Islet of Langerhans (tissue), 1 donor: ENCODE data around the gene ELMOD3.
"Not testable (repeated sequence)": the region's sequence is repeated elsewhere in the genome, so short reads cannot be mapped to it uniquely, and the experiment has no call there.

Source experiments
- FAIRE-seq: peaks from one replicate; lab custom pipeline; 2011; peaks lifted over from hg19 to GRCh38; lab: Jason Lieb, UNC

ELMOD3 gene

DNA sequence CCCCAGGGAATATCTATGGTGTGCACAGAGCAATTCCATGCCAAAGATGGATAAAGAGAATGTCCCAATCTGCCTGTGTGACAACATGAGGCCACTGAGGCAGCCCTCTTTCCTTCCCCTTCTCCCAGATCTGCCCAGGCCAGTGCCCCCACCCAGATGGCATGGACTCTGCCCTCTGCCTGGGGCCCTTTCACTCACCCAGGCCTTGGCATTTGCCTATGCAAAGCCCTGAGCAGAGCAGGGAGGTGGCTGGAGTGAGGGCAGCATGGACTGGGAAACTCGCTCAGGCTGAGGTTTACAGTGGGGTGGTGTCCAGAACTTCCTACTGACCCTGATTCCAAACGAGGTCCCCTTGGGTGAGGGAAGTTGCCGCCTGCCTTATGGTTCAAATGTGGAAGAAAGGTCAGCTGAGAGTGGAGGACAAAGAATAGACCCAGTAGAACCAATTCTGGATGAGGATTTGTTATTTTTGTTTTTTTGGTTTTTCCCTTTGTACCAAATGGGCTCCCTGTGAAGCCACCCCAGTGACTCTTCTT is 72.8 kb downstream of the ELMOD3 start:
- no peak for FAIRE-seq

DNA sequence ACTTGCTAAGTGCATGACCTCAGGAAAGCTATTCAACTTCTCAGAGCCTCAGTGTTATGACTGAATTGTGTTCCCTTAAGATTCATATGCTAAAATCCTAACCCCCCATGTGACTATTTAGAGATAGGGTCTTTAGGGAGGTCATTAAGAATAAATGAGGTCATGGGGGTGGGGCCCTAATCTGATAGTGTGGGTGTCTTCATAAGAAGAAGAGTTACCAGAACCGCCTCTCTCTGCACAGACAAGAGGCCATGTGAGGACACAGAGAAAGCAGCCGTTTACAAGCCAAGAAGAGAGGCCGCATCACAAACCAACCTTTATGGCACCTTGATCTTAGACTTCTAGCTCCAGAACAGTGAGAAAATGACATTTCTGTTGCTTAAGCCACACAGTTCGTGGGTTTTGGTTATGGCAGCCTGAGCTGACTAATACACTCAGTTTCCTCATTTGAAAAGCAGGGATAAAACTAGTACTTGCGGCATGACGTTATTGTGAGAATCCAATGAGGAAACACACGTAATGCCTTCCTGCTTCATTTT is 73.8 kb downstream of the ELMOD3 start:
- FAIRE-seq: no peak

DNA sequence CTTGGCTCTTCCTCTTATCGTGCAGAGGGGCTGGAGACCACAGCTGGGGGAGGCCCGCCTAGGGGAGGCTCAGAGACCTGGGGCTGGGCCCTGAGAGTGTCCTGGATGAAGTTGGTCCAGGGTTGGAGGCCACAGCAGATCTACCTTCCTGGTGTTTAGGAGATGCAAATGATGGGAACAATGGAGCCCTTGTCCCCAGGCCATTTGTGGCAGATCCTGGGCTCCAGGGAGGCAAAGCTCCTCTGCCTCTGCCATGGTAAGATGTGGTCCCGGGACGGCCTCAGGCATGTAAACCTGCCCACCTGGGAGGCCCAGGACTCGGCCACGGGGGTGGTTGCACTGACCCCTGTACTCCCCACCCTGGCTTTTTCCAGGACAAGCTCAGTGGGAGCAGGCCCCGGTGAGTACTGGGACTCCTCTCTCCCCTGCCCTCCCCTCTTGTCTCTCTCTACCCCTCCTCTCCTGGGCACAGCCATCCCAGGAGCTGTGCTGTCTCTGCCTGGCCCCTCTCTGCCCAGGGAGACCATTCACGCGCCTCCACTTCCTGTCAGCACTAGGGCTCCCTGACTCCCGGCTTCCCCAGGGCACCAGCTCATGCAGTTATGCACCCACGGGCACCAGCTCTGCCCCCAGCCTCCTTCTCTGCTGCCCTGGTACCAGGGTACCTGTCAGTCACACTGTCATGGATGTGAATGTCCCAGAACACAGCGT is 74.8 kb downstream of the ELMOD3 start:
- FAIRE-seq: no peak

DNA sequence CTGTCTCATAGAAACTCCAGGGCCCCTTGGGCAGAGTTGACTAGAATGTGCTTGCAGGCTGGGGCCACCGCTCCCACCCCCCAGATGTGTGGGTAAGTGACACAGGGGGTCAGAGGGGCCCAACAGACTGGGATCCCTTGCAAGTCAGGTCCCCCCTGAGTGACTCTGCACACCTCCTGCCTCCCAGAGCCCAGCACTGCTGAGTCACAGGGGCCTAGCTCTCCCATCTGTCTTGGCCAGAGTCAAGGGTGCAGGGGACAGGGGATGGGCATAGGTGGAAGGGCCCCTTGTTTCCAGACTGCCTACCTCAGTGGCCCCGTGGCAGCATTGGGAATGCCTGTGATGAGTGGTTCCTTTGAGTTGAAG is 75.3 kb downstream of the ELMOD3 start:
- no peak for FAIRE-seq

DNA sequence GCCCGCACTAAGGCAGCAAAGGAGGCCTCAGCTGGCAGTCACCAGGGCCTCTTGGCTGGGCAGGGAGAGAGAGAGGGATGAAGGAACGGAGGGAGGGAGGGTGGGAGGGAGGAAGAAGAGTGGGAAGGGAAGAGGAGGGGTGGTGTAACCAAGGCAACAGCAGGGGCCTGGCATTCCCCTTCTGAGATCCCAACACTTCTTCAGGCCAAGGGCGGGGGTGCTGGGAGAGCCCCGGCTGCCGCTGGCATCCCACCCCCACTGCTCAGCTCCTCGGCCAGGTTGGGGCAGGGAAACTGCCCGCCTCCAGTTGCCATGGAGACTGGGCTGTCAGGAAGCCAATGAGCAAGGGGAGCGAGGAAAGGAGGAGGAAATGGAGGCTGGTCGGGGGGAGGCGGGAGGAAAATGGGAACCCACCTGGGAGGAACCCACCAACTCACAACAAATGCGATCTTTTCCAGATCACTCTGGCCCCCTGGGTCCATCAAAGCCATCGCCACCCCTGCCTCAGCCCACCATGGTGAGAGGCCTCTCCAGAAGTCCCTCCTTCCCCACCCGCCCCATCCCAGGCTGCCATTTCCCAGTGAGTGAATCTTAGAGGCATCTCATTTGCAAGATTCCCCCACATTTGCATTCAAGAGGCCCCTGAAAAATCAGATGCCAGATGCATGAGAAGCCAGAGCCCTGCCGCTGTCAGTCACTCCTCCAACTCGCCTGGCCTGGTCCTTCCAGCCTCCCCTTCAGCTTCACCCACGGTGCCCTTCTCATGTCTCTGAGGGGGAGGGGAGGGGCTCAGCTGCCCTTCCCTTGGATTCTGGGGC is 76.4 kb downstream of the ELMOD3 start:
- no peak for FAIRE-seq

DNA sequence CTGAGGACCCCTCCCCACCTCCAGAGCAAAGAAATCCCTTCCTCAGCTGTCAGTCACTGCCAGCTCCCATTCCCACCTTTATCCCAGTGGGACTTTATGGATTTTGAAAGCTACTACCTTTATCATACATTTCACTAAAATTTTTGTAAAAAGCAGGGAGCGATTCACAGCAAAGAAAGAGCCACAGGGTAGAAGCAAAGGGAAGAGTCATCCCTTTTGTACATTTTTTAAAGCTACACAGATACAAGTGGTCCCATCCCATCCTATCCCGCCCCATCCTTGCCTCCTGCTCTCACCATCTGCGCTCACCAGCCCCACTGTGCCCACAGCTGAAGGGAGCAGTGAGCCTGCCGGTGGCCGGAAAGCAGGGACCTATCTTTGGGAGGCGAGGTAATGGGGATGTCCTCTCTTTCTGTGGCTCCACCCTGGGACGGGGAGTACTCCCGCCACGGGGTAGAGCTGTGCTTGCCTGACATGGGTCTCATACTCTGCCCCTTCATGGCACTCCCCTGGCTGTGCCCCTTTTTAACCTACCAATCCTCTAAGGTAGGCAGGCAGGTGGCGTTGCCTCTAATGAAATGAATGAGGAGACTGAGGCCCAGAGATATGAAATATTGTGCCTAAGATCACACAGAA is 77.1 kb downstream of the ELMOD3 start:
- no peak for FAIRE-seq

DNA sequence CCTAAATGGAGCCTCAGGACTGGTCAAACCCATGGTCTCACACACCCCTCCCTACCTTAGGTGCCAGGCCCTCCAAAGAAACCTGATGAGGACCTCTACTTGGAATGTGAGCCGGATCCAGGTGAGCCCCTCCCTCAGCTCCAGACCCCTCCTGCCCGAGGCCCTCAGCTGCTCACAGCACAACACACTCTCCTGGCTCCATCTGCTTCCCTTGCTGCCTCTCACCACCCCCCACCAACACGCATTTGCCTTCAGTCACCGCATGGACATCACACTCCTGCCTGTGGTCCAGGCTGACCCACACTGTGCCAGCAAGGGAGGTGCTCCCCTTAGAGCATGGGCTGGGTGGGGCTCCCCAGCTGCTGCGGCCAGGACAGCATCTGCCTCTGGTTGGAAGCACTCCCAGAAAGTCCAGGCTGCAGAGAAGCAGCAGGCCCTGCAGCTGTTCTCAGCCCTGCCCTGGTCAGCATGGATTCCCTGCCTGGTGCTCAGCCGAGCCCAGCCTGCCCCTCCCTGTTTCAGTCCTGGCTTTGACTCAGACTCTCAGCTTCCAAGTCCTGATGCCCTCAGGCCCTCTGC is 79.0 kb downstream of the ELMOD3 start:
- FAIRE-seq: no peak

DNA sequence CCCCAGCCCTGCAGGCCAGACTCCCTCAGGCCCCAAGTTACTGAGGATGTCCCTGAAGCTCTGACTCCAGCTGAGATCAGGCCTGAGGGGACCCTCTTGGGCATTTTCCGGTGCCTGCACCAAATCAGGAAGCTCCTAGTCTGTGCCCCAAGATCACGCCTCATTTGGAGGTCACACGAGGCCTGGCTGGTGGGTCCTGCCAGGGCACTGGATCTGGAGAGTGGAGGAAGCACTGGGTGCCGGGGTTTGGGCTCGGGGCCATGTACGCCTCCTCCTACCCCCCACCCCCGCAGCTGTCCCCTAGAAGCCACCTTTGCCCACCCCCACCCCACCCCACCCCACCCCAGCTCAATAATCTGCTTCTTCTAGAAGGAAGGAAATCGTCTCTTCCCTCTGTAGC is 80.1 kb downstream of the ELMOD3 start:
- no peak for FAIRE-seq

DNA sequence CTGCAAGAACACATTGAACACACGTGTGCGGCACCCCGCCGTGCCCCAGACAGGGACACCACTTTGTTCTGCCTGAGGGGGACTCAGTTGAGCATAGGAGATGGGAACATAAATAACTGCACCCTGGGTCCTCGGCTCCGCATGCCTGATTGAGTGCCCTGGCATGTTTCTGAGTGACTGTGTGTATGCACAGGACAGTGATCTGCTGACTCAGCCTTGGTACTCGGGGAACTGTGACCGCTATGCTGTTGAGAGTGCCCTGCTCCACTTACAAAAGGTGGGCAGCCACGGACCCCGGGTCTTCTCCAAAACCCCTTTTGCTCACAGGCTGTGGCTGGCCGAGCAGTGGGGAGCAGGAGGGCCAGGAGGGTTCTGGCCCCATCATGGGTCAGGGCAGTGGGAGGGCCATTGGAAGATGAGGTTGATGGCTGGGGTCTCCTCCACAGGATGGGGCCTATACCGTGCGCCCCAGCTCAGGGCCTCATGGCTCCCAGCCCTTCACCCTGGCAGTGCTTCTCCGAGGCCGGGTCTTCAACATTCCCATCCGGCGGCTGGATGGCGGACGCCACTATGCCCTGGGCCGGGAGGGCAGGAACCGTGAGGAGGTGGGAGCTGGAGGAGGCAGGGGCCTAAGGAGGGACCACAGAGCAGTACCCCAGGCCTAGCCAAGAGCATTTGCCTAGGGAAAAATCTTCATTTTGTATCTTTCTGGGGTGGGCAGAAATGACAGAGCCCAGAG is 80.8 kb downstream of the ELMOD3 start:
- FAIRE-seq: no peak

DNA sequence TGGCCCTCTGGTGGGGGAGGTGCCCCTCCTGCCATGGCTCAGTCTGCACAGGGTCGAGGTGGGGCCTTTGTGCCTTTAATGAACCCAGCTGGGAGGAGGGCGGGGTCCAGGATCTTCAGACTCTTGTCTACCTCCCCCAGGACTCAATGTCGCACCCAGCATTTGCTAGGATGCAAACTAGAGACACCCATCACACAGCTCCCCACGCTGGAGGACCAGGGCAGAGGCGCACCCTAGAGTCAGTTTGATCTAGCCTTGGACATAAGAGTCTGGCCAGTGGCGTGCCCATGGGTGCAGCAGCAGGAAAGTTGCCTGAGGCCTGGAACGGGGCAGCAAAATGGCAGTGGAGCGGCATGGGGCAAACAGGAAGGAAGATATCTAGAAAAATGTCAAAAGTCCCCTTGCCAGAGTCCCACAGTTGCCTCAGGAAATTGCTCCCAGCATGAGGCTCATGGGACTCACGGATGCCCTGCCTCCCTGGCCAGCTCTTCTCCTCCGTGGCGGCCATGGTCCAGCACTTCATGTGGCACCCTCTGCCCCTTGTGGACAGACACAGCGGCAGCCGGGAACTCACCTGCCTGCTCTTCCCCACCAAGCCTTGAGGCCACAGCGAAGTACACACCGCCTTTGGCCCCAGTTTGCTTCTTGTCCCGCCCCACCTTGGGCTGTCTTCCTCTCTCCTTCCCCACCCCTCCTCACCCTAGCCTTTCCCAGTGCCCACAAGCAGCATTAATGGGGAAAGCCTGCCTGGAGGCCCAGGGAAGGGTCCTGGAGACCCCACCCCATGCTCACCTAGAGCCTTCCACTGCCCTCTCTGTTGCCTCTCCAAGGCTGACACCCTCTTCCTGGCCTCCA is 81.6 kb downstream of the ELMOD3 start:
- FAIRE-seq: no peak

DNA sequence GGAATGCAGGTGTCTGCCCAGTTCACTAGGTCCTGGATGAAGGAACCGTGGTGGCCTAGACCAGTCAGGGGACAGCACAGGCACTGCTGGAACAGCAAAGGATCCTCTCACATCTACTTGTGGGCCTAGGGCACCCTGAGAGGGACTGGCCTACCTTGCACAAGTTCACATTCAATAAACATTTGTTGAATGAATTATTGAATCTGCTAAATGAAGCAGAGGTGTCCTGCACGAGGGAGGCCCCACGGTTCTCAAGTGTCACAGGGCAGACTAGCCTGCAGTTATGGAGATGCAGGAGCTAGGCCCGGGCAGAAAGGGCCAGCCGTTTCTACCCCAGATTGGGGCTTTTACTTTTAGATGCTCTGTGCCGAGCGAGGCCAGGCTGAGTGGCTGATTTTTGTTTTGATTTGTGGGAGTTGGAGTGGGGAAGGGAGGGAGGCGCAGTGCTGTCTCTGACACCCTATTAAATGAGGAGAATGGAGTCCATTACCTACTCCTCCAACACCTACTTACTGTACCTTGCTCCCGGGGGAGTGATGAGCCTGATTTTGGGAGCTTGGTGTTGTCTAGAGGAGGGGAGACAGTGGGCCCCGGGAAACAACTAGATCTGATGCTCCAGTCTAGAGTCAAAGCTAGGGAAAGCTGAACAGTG is 82.4 kb downstream of the ELMOD3 start:
- FAIRE-seq: no peak

DNA sequence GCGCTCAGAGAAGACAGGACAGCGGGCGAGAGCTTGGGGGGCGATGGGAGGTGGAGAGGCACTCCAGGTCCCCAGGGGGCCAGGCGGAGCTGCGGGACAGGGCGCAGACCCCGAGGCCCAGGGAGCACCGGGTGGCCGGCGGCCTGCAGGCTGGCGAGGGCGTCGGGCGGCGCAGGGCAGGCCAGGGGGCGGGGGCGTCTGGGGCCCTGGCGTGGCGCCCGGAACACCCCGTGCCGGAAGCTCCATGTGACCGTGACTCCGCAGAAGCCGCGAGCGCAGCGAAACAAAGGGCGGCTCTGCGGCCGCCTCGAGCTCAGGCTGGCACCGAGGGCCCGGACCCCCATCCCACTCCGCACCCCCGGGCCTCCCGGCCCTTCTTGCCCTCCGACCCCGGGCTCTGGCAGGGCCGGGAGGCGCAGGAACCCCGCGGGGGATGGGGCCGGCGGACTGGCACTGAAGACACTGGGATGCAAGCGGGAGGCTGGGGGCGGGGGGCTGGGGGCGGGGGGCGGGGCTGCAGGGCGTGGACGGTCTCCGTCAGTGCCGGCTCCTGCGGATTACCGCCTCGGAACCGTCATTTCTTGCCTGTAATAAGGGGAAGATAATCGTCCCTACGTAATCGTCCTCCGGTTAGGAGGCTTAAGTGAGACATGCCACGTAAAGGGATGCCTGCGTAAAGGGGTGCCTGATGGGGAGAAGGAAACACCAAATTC is 83.1 kb downstream of the ELMOD3 start:
- FAIRE-seq: no peak

DNA sequence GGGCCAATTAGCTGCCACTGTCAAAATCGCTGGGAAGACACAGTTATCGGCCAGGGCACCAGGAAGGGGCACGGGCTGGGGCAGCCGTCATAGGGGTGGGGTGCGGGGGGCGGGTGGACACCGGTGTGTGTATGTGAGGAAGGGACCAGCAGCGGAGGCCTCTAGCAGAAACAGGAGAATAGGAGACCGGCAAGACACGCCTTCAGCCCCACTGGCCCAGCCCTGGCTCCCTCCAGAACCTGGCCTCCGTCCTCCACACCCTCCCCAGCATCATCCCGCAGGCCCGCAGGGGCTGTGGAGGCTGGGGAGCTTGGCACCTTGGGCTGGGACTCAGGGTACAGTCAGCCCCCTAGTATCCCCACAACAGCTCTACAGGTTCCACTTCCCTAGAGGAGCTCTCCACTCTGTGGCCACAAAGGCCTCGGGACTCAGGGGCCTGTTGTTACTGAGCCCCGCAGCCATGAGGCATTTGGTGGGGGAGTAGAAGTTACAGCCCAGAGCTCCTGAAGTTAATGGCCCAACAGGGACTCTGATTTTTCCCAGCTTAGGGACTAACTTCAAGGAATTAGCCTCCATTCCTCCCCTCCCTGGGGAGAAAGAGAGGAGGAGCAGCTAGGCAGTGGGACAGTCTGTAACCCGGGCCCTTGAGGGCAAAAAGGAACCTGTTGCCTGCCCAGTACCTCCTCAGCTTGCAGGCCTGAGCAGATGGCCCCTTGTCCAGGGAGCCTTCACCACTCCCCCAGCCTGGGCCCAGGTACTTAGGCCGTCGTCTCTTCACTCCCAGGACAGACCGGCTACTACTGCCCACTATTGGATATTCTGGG is 83.8 kb downstream of the ELMOD3 start:
- no peak for FAIRE-seq

DNA sequence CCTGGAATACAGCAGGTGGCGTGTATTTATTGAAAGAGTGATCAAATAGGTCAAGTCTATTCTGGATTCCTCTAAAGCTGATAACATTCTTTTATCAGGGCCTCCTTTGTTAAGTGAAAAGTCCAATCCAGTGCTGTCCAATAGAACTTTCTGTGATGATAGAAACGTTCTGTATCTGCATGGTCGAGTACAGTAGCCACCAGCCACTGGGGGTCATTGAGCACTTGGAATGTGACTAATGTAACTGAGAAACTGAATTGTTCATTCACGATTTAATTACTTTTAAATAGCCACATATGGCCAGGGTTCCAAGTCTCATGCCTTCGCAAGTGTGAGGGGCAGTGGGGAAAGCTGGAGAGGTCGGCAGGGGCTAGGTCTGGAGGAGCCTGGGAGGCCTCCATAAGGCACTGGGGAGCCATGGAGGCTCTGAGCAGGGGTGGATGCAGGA is 84.5 kb downstream of the ELMOD3 start:
- no peak for FAIRE-seq

DNA sequence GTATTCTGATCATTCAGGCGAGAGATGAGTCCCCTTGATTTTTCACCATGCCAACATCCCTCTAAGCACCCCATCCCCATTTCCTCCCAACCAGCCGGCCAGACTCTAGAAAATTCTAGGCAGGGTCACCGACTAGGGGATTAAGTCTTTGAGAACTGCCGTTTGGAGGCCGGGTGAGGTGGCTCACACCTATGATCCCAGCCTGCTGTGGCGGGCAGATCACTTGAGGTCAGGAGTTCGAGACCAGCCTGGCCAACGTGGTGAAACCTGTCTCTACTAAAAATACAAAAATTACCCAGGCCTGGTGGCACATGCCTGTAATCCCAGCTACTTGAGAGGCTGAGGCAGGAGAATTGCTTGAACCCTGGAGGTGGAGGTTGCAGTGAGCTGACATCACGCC is 85.0 kb downstream of the ELMOD3 start:
- not testable (repeated sequence) for FAIRE-seq

DNA sequence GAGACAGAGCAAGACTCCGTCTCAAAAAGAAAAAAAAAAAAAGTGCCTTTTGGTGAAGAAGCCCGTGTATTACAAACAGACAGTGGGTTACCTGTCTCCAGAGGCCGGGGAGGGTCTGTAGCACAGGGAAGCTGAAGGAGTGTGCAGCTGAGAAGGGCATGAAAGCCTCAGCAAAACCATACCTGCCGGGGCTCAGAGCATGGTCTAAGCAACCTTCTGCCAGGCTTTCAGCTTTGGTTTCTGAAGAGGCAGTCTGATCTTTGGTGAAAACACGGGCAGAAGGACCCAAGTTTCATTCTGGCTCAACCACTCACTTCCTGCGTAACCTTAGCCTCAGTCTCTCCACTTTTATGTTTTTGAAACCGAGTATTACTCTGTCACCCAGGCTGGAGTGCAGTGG is 85.4 kb downstream of the ELMOD3 start:
- no peak for FAIRE-seq

DNA sequence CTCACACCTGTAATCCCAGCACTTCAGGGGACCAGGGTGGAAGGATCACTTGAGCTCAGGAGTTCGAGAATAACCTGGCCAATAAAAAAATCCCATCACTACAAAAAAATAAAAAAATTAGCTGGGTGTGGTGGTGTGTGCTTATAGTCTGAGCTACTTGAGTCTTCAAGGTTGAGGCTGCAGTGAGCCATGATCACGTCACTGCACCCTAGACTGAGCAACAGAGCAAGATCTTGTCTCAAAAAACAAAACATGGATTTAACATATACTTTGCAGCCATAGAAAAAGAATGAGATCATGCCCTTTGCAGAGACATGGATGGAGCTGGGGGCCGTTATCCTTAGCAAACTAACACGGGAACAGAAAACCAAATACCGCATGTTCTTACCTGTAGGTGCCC is 86.2 kb downstream of the ELMOD3 start:
- FAIRE-seq: no peak
